Stimulated activated CD4-positive, alpha-beta T cell treated with anti-CD3 and anti-CD28 coated beads, Interleukin-1b, Interleukin-23, amount 100 ng/mL, for 24 hours (primary cell): ENCODE data around the gene NOTCH2.

Source experiments
- DNase-seq, 4 experiments: peaks; one replicate each; pipeline ENCODE4 v3.0.0-alpha.2; 2020; ENCODE audit warnings: low read depth in 4 of 4, low spot score in 1 of 4

Gene NOTCH2

GRCh38 chr1:119911775-119912174 lies 157.7 kb downstream of the NOTCH2 start:
- DNase-seq = no peak

GRCh38 chr1:119910618-119911017 lies 158.8 kb downstream of the NOTCH2 start:
- no peak for DNase-seq

- no peak for DNase-seq
Measured at GRCh38 chr1:119909890-119910596, 159.4 kb downstream of the NOTCH2 start.

- no peak for DNase-seq
Measured at GRCh38 chr1:119908661-119909060, 160.8 kb downstream of the NOTCH2 start.

- DNase-seq = no peak
Measured at GRCh38 chr1:119906927-119907652, 162.4 kb downstream of the NOTCH2 start.

GRCh38 chr1:119903443-119903835 lies 166.0 kb downstream of the NOTCH2 start:
- DNase-seq = no peak

- DNase-seq = no peak
Measured at GRCh38 chr1:119902775-119903442, 166.6 kb downstream of the NOTCH2 start.

GRCh38 chr1:119898981-119899720 lies 170.3 kb downstream of the NOTCH2 start:
- no peak for DNase-seq

GRCh38 chr1:119898530-119898929 lies 170.9 kb downstream of the NOTCH2 start:
- no peak for DNase-seq

GRCh38 chr1:119896303-119896702 lies 173.2 kb downstream of the NOTCH2 start, which contains the start of gene ADAM30:
ADAM30 (minus strand) TSS chr1:119896515; CDS start chr1:119896336, 179 bp downstream.
- DNase-seq = no peak

- DNase-seq = no peak
Measured at GRCh38 chr1:119895102-119895501, 174.4 kb downstream of the NOTCH2 start.

GRCh38 chr1:119893827-119894700 lies 175.4 kb downstream of the NOTCH2 start:
- DNase-seq = no peak

- DNase-seq = no peak
Measured at GRCh38 chr1:119893238-119893791, 176.1 kb downstream of the NOTCH2 start.

GRCh38 chr1:119891386-119891785 lies 178.1 kb downstream of the NOTCH2 start:
- DNase-seq = no peak

GRCh38 chr1:119888476-119888875 lies 181.0 kb downstream of the NOTCH2 start:
- DNase-seq = no peak

GRCh38 chr1:119887427-119887826 lies 182.0 kb downstream of the NOTCH2 start:
- no peak for DNase-seq

- peak; percentile 10 to 28 (median 21) for DNase-seq
Measured at GRCh38 chr1:119885903-119886783, 183.3 kb downstream of the NOTCH2 start.

GRCh38 chr1:119884711-119885110 lies 184.8 kb downstream of the NOTCH2 start:
- no peak for DNase-seq

GRCh38 chr1:119883826-119884225 lies 185.6 kb downstream of the NOTCH2 start:
- no peak for DNase-seq
